NCI-H345 (cell line): ENCODE results near the gene YWHAB.
"Not testable (repeated sequence)": the region's sequence is repeated elsewhere in the genome, so short reads cannot be mapped to it uniquely, and the experiment has no call there.

Experiments
- DNase-seq: peaks from one replicate; lab custom pipeline; 2025; lab: John Stamatoyannopoulos, UW

YWHAB gene

DNA sequence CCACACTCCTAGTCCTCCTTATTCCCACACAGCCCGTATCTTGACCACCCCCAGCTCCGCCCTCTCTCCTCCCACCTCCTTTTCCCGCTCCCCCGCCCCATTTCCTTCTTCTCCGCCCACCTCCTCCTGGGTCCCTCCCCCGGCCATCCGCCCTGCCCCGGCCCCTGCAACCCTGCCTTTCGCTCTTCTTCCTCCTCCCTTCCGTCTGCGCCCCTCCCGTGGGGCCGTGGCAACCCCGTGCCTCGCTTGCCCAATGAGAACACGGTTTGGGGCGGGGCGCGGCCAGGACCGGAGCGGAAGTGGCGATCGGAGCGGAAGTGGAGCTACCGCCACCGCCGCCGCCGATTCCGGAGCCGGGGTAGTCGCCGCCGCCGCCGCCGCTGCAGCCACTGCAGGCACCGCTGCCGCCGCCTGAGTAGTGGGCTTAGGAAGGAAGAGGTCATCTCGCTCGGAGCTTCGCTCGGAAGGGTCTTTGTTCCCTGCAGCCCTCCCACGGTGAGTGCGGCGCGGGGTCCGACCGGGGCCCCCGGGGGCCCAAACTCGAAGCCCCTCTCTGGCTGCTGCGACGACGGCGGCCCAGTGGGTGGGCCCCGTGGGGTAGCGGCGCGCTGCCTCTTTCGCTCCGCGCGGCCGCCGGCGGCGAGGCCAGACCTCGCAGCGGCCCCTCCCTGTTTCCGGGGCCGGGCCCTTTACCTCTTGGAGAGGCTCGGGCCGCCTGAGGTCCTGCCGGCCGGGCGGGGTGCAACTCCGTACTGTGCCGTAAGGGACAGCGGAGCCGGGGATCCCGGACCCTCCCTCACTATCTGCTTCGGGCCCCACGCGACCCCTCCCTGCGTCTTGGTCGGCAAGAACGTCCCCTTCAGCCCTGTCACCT, at the start of gene YWHAB:
TSS of gene YWHAB (plus strand) at position 314 of the 874 bp plus-strand sequence. CDS start 15,829 bp downstream, outside the sequence.
- peak; percentile 99 for DNase-seq

DNA sequence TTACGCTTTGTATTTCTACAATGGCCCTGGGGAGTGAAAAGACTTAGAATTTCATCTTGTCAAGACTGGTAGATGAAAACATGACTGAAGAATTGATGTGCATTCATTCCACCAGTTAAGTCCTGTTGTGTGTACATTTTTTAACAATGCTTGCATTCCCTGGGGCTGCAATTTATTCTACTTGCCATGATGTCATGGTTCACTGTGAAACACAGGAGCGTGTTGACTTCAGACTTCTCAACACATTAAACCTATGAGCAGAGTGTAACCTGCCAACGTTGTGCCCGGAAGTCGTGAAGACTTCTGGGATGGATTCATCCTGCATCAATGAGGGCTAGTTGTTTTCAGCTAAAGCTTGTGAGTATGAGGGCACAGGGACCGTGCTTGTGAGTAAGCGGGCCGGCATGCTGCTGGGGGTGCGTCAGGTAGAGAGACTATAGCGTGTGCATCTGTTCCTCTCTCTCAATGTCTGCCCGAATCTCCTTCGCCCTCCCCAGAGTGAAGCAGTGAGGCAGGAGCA, 48.8 kb upstream of the YWHAB start:
- DNase-seq = no peak

DNA sequence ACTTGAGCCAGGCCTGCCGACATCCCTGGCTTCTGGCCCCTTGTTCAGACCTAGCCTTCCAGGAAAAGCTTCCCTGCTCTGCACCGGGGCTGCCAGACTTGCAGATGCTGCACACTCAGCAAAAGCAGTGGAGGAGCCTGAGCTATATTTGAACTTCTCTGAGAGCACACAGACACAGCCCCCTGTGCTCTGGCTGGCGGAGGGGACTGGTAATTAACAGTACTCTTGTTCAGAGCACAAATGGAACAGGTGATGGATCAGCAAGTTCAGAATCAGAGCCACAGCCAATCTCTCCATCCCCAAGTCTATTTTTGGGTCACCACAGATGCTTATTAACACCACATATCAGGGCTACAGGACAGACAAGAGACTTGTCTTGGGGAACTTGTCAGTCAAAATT, 47.6 kb upstream of the YWHAB start:
- no peak for DNase-seq

DNA sequence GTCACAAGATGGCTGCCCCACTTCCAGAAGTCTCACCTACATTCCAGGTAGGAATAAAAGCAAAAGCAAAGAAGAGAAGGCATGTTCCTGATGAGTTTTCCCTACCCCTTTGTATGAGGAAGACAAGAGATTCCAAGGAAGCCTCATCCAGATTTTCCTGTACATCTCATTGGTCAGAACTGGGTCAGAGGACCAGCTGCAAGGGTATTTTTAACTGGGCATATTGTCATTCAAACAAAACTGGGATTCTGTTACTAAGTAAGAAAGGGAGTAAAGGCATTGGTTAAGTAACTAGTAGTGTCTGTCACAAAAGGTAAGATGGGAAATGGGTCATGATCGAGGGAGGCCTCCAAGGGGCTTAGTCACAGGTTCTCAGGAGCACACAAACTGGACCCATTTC, 47.0 kb upstream of the YWHAB start:
- no peak for DNase-seq

DNA sequence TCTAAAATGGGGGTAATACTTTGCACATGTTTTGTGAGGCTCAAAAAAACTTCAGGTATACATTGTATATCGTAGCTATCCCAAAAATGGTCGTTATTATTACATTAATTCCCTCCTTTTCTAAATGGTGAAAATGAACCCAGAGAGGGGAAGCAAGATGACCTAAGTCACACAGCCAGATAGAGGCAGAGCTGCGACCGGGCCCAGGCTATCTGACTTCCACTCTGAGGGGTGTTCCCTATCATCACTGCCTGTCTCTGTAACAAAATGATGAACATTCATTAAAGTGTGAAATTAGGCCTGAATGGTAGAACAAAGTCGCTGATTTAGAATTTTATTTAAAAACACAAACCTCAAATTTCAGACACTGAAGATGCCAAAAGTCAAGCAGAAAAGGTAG, 46.0 kb upstream of the YWHAB start:
- no peak for DNase-seq

DNA sequence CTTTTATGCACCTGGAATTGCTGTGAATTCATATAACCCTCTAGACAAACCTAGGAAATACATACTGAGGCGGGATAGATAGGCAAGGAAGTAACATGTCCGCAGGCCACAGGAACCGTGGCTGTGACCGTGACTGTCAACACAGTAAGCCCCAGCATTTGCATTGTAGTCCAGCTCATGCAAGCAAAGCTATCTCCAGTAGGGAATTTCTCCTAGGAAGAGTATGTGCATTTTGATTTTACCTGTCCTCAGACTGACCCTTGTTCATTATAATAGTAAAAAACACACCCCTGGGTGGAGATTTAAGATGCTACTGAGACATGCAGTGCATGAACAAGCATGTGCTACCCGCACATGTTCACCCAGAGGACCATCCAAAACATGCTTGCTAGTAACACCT, 44.7 kb upstream of the YWHAB start:
- DNase-seq = no peak

DNA sequence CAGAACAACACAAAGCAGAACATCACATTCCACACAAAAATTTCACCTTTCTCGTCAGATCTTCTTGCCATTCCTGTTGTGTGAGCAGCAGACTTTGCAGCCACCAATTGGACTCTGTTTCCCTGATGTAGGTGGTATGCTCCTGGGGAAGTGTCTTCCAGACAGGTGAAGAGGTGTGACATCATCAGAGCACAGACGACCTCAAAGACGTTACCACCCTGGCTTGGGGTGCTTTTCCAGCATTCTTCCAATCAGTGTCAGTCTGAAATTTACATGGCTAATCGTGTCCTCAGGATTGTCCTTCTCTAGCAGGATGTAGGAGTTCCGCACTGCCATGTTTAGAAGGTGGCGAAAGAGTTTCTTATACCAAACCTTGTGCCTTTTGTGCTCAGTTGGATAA, 43.5 kb upstream of the YWHAB start:
- no peak for DNase-seq

DNA sequence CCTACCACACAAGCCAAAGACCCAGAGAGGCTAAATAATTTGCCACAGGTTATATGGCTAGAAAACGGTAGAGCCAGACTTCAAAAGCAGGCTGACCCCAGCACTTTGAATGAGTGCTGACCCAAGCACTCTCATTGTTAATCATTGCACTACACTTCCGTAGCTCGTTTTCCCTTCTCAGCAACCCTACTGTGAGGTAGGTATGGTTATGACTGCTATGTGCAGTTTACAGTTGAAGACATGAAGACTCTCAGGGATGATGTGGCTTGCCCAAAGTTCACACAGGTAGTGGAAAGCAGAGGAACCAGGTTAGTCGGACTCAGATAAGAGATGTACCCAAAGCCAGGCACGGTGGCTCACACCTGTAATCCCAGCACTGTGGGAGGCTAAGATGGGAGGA, 41.6 kb upstream of the YWHAB start:
- DNase-seq = no peak

DNA sequence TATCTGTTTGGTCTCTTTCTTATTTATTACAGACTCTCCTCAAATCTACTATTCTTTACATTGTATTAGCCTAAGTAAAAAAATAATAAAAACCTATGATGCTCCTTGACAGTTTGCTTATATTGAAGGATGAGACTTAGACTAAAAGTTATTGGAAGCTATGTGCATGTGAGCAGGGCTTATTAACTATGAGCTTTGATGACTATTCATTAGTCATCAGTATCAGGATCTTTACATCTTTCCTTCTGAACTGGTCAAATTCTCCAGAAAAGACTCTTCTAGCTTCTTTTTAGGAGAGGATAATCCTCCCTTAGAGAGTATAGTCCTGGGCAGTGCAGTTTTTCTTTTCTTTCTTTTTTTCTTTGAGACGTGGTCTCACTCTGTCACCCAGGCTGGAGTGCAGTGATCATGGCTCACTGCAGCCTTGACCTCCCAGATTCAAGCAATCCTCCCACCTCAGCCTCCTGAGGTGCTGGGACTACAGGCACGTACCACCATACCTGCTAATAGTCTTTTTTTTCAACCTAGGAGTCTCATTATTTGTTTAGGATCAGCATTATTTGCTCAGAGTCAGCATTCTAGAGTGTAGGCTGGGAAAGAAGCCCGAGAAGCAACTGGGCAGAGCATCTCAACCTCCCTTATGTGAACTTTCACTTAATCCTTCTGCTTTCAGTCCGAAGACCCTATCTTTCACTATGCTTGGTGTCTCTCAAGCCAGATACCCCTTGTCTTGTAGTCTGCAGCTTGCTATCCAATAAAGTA, 37.1 kb upstream of the YWHAB start:
- no peak for DNase-seq

DNA sequence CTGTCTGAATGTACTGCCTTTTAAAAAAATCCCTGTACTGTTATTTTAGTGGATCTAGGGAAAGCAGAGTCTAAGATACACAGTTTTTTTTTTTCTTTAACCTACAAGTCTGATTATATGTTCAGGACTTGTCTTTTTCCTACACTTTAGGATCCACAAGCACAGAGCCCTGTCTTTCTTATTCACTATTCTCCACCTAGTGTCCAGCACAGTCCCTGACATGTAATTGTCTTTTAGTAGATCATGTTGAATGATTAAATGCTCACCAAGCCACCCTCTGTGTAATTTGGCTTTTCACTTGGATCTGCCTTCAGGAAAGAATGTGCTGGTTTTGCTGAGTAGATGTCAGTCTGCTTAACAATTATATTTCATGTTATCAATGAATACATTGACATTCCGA, 35.8 kb upstream of the YWHAB start:
- DNase-seq = no peak

DNA sequence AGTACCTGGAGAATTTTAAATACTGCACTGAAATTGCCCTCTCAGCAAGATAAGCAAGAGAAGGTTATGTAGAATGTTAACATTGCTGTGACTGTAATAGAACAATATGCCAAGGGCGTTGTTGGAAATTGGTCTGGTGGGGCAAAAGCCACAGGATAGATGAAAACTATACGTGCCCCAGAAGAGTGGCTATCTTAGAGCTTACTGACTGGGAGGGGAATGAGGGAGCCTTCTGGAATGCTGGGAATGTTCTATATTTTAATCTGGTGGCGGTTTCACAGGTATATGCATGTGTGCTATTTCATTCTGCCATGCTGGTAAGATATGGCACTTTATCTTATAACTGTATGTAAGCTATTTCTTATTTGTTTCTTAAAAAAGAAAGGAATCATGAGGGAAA, 35.2 kb upstream of the YWHAB start:
- no peak for DNase-seq

DNA sequence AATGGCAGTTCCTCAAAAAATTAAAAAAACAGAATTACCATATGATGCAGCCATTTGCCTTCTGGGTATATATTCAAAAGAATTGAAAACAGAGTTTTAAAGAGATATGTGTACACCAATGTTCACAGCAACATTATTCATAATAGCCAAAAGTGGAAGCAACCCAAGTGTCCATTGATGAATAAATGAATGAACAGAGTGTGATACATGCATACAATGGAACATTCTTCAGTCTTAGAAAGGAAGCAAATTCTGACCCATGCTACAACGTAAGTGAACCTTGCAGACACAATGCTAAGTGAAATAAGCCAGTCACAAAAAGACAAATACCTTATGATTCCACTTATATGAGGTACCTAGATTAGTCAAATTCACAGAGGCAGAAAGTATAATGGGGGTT, 34.7 kb upstream of the YWHAB start:
- DNase-seq = no peak

DNA sequence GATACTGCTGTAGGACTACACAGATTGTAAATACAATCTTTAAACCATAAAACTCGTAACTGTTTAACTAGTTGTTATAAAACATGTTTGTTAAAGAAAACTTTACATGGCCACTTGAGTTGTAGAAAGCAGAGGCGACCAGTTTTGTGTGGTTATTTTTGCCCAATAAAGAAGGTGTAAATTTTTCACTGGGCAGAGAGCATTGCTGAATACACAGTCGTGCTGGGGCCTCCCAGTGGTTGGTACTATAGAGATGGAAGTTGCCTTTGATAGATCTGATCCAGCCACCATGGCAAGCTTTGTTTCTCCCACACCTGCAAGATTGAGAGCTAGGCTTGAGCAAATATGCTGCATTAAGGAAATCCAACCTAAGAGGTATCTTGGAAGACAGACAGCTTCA, 34.0 kb upstream of the YWHAB start:
- peak; percentile 18 for DNase-seq

DNA sequence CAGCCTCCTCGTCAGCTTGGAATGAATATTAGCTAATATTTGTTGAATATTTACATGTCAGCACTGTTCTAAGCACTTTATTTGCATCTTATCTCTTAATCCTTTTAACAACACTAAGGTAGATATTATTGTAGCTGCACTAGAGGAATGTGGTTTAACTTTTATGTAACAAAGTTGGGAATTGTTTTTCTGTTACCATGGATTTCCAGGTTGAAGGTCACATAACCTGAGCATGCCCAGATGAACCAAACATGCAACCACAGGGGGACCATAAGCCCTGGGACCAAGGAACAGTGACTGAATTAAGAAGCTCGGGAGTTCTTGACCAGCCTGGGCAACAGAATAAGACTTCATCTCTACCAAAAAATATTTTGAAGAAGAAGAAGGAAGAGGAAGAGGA, 29.1 kb upstream of the YWHAB start:
- DNase-seq = no peak

DNA sequence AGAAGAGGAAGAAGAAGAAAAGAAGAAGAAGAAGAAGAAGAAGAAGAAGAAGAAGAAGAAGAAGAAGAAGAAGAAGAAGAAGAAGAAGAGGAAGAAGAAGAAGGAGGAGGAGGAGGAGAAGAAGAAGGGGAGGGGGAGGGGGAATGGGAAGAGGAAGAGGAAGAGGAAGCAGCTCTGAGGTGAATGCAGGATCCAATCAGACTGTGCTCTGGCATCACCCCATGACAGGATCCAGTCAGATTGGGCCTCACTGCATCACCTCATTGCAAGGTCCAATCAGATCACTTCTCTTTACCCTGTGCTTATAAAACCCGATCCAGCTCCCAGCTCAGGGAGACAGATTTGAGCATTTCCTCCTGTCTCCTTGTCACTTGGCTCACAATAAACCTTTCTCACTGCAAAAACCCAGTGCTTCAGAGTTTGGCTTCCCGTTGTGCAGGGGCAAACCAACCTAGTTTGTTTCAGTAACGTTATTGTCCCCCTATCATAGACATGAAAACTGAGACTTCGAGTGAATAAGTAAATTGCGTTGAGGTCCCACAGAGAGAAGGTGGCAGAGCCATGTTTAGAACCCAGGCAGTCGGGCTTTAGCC, 28.6 kb upstream of the YWHAB start:
- no peak for DNase-seq

DNA sequence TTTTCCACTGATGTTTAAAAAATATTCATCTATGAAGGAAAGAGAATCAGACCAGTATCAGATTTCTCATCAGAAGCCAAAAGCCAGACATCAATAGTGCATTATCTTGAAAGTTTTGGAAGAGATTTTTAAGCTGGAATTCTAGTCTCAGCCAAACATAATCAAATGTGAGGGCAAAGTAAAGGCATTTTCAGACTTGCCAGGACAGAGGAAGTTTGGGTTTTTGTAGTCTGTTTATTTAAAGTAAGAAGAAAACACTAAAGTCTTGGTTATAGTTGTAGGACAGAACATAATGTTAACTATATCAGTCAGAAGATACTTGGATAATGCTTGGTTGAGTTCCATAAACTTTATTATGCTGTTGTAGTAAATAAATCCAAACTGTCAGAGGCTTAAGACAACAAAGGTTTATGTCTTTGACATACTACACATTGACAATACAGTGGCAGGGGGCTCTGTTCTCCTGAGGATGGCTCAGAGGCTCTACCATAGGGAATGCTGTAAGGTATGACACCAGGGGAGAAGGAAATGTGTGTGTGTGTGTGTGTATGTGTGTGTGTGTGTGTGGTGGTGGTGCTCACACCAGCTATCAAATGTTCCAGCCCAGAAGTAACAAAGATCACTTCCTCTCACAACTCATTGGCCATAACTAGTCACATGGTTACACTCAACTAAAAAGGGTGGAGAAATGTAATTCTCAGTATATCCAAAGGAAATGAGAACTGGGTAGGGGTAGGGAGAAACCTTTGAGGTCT, 26.7 kb upstream of the YWHAB start:
- DNase-seq = no peak

DNA sequence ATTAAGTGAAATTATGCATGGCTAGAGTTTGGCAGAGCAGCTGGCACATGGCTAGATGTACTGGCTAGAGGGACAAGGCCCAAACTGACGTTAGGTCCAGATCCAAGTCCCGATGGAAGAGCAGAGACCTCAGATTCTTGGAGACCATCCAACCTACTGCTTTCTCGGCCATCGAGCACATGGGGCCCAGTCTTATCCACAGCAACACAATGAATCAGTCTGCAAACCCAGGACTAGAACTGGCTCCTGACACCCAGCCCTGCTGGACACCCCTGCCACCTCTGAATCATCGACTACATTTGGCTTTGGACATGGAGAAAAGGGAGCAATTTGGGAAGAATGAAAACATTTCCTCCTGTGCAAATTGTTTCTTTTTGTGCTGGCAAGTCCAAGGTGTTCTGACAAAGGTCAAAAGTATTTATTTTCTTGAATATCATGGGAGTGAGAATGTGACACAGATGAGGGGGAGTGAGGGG, 23.9 kb upstream of the YWHAB start:
- no peak for DNase-seq

DNA sequence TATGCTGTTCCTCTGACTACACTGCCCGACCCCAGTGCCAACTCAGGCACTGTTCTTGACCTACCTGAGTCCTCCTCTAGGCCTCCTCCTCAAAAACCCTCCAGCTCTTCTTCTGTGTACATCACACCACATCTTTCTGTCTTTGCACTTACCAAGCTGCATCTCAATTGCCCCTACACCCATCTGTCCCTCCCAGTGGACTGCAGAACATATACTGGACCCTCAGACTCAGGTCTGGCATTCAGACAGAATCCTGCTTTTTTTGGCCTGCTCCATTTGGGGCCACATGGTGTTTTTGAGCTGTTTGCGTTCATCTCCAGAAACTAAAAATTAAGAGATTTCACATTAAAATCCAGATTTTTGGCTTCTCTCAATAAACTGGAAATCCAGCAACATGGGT, 23.2 kb upstream of the YWHAB start:
- DNase-seq = no peak

DNA sequence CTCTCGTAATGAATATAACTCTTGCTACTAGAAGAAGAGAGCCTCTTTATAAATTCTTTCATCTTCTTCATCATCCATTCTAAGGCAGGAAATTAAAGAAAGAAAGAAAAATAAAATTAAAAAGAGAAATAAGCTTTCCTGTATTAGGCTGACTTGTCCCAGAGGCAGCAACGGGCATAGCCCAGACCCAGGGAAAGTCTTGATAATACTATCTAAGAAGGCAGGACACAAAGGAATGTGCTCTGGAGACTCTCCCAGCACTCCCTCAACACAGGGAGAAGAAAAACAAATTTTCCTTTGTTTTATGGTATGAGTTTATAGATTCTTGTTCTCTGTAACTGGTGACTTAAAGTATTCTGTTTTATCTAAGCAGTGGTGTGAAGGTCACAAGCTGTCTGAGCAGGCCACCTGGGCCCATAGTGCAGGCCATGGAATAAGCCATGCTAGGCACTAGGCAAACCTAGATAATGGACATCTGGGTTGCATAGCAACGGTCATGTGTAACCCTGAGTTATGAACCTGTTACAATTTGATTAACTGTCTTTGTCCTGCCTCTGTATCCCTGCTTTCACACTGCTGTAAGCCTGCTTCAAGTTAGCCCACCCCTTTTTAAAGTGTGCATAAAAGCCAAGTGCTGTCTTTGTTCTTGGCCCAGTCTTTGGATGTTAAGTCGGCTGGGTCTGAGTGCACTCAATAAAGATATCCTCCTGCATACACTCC, 22.0 kb upstream of the YWHAB start:
- not testable (repeated sequence) for DNase-seq

DNA sequence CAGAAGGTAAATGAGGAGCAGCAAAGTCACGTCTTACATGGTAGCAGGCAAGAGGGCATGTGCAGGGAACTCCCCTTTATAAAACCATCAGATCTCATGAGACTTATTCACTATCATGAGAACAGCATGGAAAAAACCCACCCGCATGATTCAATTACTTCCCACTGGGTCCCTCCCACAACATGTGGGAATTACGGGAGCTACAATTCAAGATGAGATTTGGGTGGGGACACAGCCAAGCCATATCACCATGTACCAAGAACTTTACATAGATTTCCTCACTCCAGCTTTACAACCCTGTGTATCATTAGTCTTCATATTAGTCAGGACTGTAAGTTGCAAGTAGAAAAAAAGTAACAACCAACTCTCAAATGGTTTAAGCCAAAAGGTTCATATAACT, 21.0 kb upstream of the YWHAB start:
- not testable (repeated sequence) for DNase-seq

DNA sequence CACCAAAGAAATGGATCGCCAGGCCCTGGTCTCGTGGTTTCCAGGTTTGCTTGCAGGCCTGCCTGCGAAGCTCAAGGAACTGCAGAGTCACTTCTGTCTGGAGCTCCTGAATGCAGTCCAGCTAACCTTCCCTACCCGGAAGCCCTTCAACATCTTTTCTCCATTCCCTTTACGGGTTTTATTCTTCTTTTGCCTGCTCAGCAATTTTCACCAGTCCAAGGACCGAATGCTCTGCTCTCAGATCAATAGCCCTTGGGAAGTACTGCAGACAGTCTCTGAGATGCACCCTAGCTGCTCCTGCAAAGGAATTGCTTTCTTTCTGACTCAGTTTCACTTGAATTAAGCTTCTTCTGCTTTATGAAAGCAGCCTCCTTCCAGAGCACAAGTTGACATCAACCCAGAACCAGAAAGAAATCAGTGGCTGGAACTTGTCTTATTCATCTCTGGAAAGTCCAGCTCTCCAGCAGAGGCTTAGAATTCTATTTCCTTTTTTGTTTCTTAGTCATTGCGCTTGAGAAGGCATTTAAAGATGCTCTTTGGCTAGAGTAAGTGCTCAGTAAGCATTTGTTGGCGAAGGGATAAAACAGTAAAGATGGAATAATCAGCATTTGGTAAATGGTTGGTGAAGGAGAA, 18.7 kb upstream of the YWHAB start:
- no peak for DNase-seq
